Stimulated activated CD8-positive, alpha-beta memory T cell treated with anti-CD3 and anti-CD28 coated beads, Interleukin-2, amount 100 ng/mL, for 1 hour (primary cell): ENCODE data around the gene MTTP.

Experiments
- DNase-seq, 2 donors: peaks; one replicate each; pipeline ENCODE4 v3.0.0-alpha.2; 2020; ENCODE audit warnings: low read depth in 2 of 2

The MTTP gene

GRCh38 chr4:99642725-99643489, 68.3 kb downstream of the MTTP start:
- no peak for DNase-seq

GRCh38 chr4:99644453-99644852, 69.8 kb downstream of the MTTP start:
- DNase-seq: no peak

DNA sequence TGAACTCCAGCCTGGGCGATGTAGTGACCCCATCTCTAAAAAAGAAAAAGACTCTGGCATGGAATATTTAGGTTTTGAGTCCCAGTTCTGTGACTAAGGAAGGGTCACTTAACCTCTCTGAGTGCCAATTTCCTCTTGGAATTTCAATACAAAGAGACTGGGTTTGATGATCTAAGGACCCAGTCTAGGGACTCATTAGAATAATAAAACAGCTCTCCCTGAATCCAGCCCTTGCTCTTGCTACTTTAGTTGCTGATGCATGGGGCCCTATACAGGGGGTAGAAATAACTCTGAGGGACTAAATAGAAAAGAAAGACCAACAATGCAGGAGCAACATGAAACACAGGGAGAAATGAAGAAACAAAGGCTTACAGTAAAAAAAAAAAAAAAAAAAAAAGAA, 70.4 kb downstream of the MTTP start:
- no peak for DNase-seq

DNA sequence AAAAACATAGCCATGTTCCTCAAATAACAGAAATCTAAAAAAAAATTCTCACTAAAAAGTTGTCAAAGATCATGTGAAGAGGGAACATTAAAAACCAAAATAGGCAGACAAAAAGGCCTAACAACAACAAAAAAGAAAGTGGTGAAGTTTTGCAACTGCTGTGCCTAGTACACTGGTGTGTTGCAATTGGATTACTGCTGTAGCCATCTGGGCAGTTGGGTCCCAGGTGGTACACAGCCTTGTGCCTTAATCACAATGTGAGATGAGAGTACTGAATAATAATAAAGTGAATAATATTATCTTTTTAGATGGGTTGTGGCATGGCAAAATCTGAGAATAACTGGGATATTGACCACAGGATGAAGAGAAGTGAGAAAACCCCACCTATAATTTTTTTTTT, 71.0 kb downstream of the MTTP start:
- DNase-seq: no peak

GRCh38 chr4:99647071-99647470, 72.4 kb downstream of the MTTP start:
- DNase-seq: no peak

- DNase-seq: no peak
Measured at GRCh38 chr4:99648321-99648720, 73.7 kb downstream of the MTTP start.

GRCh38 chr4:99649208-99649607, 74.6 kb downstream of the MTTP start:
- DNase-seq: no peak

DNA sequence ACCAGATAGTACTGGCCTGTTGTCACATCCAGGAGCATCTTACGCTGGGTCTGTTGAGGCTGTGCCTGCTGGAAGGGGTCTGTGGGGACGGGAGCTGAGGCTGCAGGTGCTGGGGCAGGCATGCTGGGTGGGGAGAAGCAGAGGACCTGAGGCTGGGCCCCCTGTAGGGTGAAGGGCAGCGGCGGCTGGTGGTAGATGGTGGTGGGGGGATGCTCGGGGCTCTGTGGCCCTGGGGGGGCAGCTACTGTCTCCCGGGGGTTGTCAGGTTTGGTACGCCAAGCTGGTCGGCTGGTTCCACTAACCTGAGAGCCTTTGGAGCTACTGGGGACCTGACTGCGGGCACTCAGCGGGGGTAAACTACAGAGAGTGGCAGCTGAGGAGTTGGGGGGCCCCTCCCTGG, 75.2 kb downstream of the MTTP start:
- no peak for DNase-seq

GRCh38 chr4:99651016-99651769, 76.6 kb downstream of the MTTP start:
- no peak for DNase-seq

DNA sequence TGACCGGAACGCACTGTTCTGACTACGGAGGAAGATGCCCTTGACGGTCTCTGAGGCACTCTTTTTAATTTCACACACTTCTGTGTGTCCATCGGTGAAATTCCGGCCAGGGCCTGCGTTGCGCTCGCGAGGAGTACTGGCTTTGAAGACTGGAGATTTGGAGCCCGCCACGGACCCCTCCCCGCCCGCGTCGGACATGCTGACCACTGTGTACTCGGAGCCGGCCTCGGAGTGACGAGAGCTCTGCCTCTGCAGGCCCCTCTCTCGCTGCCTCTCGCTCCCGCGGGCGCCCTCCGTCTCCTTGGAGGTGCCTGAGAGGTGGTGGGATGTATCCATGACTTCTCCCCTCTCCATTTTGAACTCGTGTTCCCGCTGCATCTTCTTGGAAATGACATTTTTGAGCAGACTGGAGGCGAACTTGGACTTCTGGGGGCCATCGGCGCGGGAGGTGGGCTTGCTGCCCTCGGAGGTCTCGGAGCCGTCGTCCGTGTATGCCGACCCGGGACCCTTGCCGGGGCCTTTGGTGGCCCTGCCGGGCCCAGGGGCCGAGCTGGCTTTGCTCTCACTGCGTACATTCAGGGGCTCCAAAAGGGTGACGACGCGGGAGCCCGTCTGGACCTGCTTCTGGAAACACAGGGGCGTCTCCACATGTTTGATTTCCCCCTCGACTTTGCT, 77.3 kb downstream of the MTTP start:
- DNase-seq: no peak

DNA sequence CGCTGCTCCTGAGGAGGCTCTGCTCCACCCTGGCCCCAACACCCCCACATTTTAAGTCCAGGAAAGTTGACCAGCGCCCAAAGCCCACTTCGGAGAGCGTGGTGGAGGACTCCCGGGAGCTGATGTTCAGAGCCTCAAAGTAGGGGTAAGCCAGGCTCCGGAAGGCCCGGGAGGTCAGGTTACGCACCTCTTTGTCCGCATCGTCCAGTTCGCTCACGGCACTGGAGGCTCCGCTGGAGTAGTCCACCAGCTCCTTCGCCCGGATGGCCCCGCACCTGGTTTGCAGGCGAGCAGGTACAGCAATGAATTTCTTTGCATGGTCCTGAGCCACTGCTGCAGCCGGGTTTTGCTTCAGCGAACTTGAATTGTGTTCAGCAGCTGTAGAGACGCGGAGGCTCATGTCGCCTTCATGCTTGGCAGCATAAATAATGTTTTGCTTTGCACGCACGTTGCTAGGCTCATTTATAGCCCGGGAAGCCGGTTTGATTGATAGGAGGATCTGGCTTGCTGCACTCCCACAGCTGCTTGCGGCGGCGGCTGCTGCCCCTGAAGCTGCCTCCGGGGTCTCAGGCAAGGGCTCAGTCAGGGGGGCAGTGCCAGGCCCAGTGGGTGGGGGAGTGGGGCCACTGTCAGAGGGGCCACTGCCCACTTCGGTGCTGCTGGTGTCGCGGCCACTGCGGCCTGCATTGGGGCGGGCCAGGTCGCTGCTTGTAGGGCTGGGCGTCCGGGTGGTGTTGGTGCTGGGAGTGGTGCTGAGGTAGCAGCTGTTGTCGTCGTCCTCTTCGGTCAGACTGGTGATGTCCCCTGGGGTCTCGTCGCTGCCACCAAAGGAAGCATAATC, 78.2 kb downstream of the MTTP start:
- DNase-seq: no peak

DNA sequence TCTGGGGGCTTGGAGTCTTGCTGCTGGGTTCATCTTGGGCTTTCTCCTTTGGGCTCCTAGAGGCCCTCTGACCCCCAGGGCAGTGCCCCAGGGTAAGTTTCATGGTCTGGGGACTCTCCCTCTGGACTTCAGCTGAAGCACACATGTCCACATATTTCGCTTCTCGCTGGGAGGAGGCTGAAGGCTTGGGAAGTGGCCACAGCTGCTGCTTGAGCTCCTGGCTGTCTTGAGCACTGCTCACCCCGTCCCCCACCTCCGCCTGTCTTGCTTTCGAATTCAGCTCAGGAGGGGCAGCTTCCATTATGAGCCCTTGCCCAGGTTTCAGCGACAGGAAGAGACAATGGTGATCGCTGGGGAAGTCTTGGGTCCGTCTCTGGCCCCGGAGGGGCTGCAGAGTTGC, 79.3 kb downstream of the MTTP start:
- no peak for DNase-seq

- DNase-seq: no peak
Measured at GRCh38 chr4:99654361-99654761, 79.7 kb downstream of the MTTP start.

DNA sequence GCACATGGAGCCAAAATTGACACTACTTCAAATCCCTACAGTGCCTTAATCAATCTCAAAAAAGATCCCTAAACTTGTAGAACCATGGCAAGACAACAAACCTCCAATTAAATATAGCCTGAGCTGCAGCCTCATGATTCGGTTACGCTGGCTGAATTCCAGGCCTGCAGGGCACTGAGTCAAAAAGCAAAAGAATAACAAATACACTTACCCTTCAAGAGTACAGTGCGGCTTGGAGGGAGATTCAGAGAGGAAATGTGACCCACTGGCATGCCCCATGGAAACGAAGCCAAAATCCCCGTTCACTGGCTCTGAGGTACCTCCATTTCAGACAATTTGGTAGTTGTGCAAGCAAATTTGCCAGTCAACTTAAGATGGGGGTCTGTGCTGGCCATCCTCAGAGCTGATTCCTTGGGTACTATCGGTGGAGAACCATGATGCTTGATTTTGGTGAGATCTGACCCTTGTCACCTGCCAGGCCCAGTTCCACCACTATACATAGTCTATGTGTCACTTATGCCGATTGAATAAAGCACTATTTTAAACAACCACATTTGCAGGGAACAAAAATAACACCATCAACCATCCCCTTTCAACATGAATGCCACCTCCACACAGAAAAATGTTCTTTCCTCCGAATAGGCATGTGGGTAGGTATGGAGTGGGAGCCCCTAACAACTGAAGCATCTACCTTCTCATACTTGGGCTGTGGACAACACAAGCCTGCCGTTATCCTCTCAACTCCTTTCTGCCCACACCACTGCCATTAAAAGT, 80.9 kb downstream of the MTTP start:
- no peak for DNase-seq

- DNase-seq: no peak
Measured at GRCh38 chr4:99657798-99658197, 83.2 kb downstream of the MTTP start, which contains the start of gene C4orf54. Gene C4orf54, minus strand, starts transcription at chr4:99657828. Its CDS starts 3,180 bp downstream, at chr4:99654648.

DNA sequence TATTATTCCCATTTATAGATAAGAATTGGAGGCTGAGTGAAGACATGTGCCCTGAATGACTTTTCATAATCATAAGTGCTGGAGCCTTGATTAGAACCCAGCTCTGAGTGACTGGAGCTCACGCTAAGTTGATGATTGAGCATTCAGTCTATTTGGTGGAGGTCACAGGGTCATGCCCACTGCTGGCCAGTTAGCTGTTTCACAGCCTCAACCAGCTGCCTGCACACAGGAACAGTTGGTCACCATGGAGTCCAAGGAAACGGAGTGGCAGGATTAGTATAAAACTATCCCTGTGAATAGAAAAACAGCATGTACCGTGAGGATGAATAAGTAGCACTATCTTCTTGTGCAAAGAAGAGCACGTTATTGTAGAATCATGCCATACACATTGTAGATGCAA, 84.0 kb downstream of the MTTP start:
- no peak for DNase-seq

DNA sequence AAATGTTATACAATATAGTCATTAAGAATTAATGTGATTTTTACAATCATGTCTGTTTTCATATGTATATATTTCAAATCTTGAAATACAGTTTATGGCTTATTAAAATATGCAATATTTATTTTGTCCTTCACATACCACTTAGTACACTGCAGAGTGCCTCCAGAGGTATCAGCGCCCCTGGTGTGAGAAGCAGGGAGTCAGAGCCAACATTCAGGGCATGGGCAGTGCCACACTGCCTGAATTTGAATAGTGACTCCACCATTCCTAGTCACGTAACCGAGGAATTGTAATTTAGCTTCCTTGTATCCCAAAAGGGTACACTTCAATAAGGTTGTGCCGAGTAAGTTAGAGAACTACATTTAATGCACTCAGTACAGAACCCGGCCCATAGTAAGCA, 87.3 kb downstream of the MTTP start:
- DNase-seq: no peak

- no peak for DNase-seq
Measured at GRCh38 chr4:99664716-99665115, 90.1 kb downstream of the MTTP start.

- no peak for DNase-seq
Measured at GRCh38 chr4:99665983-99666382, 91.4 kb downstream of the MTTP start.

- DNase-seq: no peak
Measured at GRCh38 chr4:99668472-99668871, 93.8 kb downstream of the MTTP start.

DNA sequence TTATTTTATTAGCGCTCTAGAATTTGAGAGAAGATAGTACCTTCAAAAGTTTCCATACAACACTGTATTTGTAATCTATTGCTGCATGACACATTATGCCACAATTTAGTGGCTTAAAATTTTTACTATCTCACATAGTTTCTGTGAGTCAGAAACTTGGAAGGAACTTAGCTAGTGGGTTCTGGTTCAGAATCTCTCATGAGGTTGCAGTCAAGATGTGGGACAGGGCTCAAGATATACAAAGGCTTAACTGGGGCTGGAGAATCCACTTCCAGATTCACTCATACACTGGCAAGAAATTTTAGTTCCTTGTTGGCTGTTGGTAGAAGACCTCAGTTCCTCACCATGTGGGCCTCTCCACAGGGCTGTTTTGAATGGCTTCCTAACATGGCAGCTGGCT, 94.5 kb downstream of the MTTP start:
- DNase-seq: no peak
